Nephron (organoid): ENCODE measurements around the gene C6orf141.

ENCODE experiments used
- H3K27ac Mint-ChIP-seq, 3 experiments: 2 replicates each; pipeline ENCODE4 v1.8.0; 2020; ENCODE audit warnings: mixed read lengths in 3 of 3, mild to moderate bottlenecking in 2 of 3, moderate library complexity in 1 of 3
- H3K27me3 Mint-ChIP-seq: 2 replicates; pipeline ENCODE4 v1.8.0; 2021; ENCODE audit warnings: low read depth, mild to moderate bottlenecking, moderate library complexity, mixed read lengths
- H3K36me3 Mint-ChIP-seq: 2 replicates; pipeline ENCODE4 v1.8.0; 2020; ENCODE audit warnings: low read depth, mixed read lengths
- H3K4me1 Mint-ChIP-seq: 2 replicates; pipeline ENCODE4 v1.8.0; 2020; ENCODE audit warnings: mixed read lengths
- H3K4me3 Mint-ChIP-seq, 3 experiments: 2 replicates each; pipeline ENCODE4 v1.8.0; 2020; ENCODE audit warnings: mild to moderate bottlenecking in 3 of 3, mixed read lengths in 3 of 3, moderate library complexity in 2 of 3
- H3K9me3 Mint-ChIP-seq: 2 replicates; pipeline ENCODE4 v1.8.0; 2020; ENCODE audit warnings: mixed read lengths
- TF ChIP-seq, protein P1 (sequence below), 3 experiments: fragments of 200-600 bp; sonication (generic); IDR thresholded peaks; one replicate each; pipeline ENCODE4 v1.5.0; 2021; ENCODE audit warnings: antibody characterized with exemption in 3 of 3; ENCODE audit not compliant: unreplicated experiment in 3 of 3

The C6orf141 gene

DNA sequence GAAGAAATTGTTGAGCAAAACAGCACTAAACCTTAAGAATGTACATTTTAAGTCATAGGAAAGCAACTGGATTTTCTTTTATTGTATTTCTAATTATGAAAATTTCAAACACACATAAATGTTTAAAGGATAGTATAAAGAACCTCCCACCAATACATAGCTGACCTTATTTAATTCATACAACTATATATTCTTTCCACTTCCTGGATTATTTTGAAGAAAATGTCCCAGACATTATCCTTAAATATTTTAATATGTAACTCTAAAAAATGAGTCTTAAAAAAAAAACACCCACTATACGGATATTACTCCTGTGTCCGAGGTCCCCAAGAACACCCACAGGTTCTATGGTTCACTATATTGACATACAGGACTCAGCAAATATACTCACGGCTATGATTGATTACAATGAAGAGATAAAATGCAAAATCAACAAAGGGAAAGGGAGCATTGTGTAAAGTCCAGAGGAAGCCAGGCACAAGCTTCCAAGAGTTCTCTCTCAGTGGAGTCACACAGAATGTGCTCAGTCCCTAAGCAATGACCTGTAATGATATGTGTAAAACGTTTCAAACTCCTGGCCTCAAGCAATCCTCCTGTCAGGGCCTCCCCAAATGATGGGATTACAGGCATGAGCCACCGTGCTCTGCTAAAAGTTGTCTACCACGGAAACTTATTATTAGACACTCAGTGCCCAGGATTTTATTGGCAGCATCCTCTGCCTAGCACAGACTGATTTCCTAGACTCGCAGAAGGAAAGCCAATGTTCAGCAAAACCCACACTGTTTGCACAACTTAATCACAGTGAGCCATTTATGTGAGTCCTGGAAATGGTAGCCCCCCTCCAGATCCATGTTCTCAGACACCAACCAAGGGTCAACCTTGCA lies 27.5 kb upstream of the C6orf141 start:
- TF ChIP-seq, protein P1, sequence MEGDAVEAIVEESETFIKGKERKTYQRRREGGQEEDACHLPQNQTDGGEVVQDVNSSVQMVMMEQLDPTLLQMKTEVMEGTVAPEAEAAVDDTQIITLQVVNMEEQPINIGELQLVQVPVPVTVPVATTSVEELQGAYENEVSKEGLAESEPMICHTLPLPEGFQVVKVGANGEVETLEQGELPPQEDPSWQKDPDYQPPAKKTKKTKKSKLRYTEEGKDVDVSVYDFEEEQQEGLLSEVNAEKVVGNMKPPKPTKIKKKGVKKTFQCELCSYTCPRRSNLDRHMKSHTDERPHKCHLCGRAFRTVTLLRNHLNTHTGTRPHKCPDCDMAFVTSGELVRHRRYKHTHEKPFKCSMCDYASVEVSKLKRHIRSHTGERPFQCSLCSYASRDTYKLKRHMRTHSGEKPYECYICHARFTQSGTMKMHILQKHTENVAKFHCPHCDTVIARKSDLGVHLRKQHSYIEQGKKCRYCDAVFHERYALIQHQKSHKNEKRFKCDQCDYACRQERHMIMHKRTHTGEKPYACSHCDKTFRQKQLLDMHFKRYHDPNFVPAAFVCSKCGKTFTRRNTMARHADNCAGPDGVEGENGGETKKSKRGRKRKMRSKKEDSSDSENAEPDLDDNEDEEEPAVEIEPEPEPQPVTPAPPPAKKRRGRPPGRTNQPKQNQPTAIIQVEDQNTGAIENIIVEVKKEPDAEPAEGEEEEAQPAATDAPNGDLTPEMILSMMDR (IDR thresholded peaks at IDR 0.05; ENCODE audit: unreplicated experiment in 3 of 3), result no peak
- Mint-ChIP-seq H3K4me3 (no peak overlapping the region), H3K27me3 (no peaks in the 10 kb centered on the region), H3K4me1 (no peaks in the 10 kb centered on the region), H3K9me3 (no peaks in the 10 kb centered on the region), H3K27ac (no peak overlapping the region), H3K36me3 (no peaks in the 10 kb centered on the region)

DNA sequence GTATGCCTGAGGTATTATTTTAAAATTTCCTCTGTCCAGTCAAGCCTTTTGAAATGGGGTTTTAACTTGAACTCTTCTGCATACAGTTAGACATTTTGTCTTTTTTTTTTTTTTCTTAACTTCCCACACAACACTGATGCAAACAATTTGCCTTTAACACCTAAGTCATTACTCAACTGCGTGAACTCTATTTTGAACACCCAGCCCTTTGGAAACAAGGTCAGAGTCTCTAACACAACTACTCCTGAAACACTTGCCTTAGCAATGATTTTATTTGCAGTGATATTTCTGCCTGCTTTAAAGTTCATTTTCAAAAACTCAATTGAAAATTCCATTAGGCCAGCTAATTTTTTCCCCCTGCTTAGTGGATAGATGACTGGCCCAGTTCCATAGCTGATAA lies 26.6 kb upstream of the C6orf141 start:
- no peaks in the 10 kb centered on the region for H3K9me3 Mint-ChIP-seq
- no peaks in the 10 kb centered on the region for H3K27me3 Mint-ChIP-seq
- H3K27ac Mint-ChIP-seq, result no peak overlapping the region
- H3K36me3 Mint-ChIP-seq, result no peaks in the 10 kb centered on the region
- TF ChIP-seq, protein P1 (IDR thresholded peaks at IDR 0.05; ENCODE audit: unreplicated experiment in 3 of 3), result no peak
- H3K4me1 Mint-ChIP-seq, result no peaks in the 10 kb centered on the region
- no peak overlapping the region for H3K4me3 Mint-ChIP-seq

DNA sequence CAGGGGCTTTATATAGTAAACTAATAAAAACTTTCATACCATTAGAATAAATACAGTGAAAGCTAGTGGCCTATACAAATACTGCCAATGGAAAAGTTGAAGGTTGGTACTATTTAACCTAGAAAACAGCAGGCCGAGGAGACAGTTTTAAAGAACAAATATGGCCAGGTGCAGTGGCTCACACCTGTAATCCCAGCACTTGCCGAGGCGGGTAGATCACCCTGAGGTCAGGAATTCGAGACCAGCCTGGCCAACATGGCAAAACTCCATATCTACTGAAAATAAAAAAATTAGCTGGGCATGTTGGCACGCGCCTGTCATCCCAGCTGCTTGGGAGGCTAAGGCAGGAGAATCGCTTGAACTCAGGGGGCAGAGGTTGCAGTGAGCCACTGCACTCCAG lies 25.9 kb upstream of the C6orf141 start:
- Mint-ChIP-seq H3K27ac (no peak overlapping the region), H3K27me3 (no peaks in the 10 kb centered on the region), H3K4me1 (no peaks in the 10 kb centered on the region), H3K9me3 (no peaks in the 10 kb centered on the region), H3K36me3 (no peaks in the 10 kb centered on the region), H3K4me3 (no peak overlapping the region)
- TF ChIP-seq, protein P1 (IDR thresholded peaks at IDR 0.05; ENCODE audit: unreplicated experiment in 3 of 3), result no peak

DNA sequence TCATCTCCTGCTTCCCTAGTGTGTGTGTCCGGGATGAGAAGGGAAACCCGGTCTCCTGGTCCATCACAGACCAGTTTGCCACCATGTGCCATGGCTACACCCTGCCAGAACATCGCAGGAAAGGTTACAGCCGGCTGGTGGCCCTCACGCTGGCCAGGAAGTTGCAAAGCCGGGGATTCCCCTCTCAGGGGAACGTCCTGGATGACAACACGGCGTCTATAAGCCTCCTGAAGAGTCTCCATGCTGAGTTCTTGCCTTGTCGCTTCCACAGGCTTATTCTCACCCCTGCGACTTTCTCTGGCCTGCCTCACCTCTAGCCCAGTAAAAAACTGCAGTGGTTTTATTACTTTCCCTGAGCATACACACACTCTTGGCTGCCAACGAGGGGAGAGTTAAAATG lies 23.9 kb upstream of the C6orf141 start:
- Mint-ChIP-seq H3K36me3 (no peaks in the 10 kb centered on the region), H3K27me3 (no peaks in the 10 kb centered on the region), H3K27ac (no peak overlapping the region), H3K9me3 (no peaks in the 10 kb centered on the region), H3K4me1 (no peaks in the 10 kb centered on the region), H3K4me3 (no peak overlapping the region)
- TF ChIP-seq, protein P1 (IDR thresholded peaks at IDR 0.05; ENCODE audit: unreplicated experiment in 3 of 3), result no peak

DNA sequence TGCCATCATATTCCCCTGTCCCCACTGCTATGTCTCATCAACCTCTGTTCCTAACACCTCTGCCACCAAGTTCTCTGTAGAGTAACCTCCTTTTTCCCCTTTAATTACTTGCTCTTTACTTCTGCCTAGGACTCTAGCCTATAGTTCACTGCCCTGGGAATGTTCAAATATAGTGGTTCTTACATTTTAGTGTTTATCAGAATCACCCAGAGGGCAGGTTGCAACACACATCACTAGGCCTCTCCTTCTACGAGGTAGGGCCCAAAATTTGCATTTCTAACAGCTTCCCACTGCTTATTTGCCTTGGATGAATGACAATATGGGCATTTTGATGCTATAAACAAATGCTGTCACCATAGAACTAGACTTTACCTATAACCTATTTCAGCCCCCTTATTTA lies 23.1 kb upstream of the C6orf141 start:
- Mint-ChIP-seq H3K4me1 (no peaks in the 10 kb centered on the region), H3K27ac (no peak overlapping the region), H3K4me3 (no peak overlapping the region), H3K27me3 (no peaks in the 10 kb centered on the region), H3K36me3 (no peaks in the 10 kb centered on the region), H3K9me3 (no peaks in the 10 kb centered on the region)
- TF ChIP-seq, protein P1 (IDR thresholded peaks at IDR 0.05; ENCODE audit: unreplicated experiment in 3 of 3), result no peak

DNA sequence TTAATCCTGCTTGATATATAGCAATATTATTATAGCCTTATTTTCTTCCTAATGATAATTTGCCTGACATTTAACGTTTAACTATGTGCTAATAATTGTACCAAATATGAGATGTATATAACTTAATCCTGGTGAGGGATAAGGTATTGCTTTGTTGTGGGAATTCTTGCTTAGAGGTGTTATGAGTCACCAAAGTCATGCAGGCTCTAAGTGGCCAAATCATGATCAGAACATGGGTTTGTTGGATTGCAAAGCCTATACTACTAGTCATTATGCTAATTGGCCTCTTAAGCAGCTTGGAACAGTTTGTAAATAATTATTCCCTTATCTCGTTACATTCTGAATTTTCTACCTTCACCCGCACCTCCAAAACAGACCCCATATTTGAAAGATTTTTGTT lies 21.9 kb upstream of the C6orf141 start:
- no peaks in the 10 kb centered on the region for H3K27me3 Mint-ChIP-seq
- no peaks in the 10 kb centered on the region for H3K4me1 Mint-ChIP-seq
- H3K4me3 Mint-ChIP-seq, result no peak overlapping the region

More for the DNA sequence above, 21.9 kb upstream of the C6orf141 start:
- Mint-ChIP-seq H3K36me3 (no peaks in the 10 kb centered on the region), H3K9me3 (no peaks in the 10 kb centered on the region), H3K27ac (no peak overlapping the region)
- TF ChIP-seq, protein P1 (IDR thresholded peaks at IDR 0.05; ENCODE audit: unreplicated experiment in 3 of 3), result no peak
